ENCODE data around the gene PEX26.

DNA sequence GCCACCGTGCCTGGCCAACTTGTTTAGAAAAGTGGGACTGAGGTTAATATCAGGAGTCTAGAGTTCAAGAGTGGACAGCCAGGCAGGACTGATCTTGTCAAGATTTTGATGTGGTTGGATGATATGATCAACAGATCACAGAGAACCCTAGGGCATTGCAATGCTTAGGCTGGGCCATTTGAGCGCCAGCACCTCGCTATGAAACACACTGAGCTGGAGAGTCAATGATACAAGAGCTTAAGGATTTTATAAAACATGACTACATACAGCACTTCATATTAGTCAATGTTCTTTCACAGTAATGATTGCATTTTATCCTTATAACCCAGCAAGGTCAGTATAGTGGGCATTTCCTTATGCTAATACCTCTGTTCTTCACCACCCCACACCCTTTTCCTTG, 15.4 kb upstream of the PEX26 start:
- TF ChIP-seq, protein P1, sequence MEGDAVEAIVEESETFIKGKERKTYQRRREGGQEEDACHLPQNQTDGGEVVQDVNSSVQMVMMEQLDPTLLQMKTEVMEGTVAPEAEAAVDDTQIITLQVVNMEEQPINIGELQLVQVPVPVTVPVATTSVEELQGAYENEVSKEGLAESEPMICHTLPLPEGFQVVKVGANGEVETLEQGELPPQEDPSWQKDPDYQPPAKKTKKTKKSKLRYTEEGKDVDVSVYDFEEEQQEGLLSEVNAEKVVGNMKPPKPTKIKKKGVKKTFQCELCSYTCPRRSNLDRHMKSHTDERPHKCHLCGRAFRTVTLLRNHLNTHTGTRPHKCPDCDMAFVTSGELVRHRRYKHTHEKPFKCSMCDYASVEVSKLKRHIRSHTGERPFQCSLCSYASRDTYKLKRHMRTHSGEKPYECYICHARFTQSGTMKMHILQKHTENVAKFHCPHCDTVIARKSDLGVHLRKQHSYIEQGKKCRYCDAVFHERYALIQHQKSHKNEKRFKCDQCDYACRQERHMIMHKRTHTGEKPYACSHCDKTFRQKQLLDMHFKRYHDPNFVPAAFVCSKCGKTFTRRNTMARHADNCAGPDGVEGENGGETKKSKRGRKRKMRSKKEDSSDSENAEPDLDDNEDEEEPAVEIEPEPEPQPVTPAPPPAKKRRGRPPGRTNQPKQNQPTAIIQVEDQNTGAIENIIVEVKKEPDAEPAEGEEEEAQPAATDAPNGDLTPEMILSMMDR (IDR thresholded peaks at IDR 0.05): no peak
- no peak for TF ChIP-seq POLR2A (IDR thresholded peaks at IDR 0.05)

Measured in right lobe of liver (tissue), 4 donors.